GM18502 (cell line): Measurements from ENCODE around the gene TCF23.
"Not testable (repeated sequence)": the region's sequence is repeated elsewhere in the genome, so short reads cannot be mapped to it uniquely, and the experiment has no call there.

ENCODE experiments used
- ATAC-seq: cut with Tn5 transposase; IDR thresholded peaks from one replicate; pipeline ENCODE4 v1.9.1; 2021; ENCODE audit warnings: mild to moderate bottlenecking; ENCODE audit not compliant: unreplicated experiment, poor library complexity

The TCF23 gene

DNA sequence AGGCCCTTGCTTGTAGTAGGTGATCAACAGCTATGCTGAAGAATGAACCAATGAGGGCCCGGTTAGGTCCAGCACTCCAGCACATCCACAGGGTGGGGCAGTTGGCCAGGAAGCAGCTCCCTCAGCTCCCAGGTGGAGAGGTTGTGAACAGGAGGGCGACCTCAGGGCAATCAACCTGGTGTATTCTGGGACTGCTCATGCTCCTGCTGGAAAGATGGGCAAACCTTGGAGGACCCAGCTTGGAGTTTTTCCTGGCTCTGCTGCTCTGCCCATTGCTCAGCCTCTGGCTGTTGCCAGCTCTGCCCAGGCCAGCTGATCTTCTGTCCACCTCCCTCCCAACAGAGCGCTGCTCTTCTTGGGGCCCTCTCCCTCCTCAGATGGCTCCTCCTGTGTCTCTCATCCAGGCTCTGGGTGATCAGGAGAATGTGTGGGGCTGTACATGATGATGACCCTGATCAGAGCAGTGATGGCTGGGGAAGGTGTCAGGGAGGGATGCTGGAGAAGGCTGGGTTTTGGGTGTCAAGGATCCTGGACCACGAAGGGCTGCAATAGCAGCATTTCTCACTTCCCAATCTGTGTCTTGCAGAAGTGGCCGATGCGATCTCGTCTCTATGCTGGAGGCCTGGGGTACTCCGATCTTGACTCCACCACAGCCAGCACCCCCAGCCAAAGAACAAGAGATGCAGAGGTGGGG, 3.4 kb downstream of the TCF23 start:
- no peak for ATAC-seq

DNA sequence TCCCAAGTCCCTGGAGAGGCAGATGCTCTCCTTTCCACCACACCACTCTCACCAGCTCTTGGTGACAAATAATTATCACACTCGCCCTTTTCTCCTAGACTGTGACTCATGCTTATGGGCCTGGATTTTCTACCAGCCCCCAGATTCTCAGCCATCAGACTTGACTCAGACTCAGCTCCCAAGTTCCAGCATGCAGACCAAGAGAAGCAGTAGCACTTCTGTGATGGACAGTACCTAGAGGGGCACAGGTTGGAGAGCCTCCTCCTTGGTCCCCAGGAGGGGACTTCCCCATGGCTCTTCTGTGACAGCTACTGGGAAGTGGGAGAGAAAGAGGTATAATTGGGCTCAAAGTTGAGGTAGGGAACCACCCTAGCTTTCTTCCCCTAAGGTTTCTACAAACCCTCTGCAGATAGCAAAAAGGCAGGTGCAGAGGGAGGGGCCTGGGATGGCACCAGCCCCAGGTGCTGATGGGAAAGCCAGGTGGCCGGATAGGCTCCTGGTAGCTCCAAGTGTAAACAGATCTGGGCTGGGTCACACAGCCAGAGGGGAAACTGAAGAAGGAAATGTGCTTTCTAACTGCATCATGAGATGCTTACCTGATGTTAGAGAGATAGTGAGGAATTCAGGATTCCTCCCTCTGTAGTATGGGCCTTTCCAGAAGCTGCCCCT, 4.1 kb downstream of the TCF23 start:
- ATAC-seq = no peak

DNA sequence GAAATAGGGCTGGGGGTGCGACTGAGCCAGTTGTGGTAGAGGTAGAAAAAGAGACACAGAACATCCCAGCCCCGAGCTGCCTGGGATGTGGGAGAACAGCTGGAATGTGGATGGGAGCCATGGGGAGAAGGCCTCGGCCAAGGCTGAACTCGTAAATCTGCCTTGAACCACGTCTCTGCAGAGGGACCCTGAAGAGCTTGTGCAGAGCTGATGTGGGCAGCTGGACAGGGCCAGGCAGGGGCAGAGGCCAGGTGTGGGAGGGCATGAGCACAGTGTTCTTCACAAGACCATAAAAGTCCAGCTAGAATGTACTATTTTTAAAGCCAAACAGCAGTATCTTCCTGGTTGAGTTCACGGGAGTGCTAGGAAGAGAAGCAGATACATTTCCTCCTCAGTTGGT, 5.7 kb downstream of the TCF23 start:
- no peak for ATAC-seq

DNA sequence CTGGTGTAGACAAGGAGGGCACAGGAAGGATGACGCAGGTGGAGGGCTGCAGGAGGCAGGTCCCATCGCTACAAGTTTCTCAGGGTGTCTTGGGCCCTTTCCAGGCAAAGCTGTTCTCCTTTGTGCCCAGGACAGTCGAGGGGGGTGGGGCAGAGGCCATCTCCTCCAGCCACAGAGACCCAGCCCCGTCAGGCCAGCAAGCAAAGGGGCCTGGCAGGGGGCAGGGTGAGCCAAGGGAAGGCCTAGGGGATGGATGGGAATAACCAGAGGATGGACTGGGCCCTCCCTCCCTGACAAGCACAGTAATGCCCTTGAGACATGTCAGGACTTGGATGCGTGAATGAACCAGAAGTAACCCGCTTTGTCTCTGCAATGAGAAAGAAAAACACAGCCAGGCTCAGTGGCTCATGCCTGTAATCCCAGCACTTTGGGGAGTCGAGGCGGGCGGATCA, 6.3 kb downstream of the TCF23 start:
- no peak for ATAC-seq

DNA sequence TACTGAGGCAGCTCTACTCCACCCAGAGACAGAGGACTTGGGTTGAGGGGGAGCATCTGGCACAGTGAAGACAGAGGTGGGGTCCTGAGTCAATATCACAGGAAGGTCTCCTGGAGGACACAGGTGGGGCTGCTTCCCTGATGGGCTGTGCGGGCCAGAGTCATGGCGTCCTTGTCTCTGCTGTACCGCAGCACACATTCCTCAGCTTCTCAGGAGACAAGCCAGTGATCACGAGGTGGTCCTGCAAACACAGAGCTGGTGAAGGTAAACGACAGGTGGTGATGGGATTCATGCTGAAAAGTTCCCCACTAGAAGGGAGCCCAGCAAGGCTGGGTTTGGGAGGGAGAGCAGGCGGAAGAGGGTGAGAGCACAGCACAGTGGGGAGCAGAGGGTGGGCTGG, 9.7 kb downstream of the TCF23 start:
- ATAC-seq = no peak

DNA sequence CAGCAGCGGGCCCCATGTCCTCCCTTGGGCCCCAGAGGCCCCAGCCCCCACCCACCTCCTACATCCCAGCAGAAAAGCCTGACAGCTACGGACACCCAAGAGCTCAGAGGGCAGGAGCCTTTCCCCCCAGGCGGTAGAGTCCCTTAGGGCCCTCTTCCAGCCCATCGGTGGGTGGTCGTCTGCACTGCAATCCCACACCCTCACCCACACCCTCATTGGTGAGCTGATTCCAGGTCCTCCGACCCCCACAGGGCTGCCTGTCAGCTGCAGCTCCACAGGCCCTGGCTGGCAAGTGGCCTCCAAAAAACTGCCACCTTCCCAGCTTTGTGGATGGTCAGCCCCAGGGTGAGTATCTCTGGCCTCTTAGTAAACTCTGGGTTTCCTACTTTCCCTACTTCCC, 10.5 kb downstream of the TCF23 start:
- no peak for ATAC-seq

DNA sequence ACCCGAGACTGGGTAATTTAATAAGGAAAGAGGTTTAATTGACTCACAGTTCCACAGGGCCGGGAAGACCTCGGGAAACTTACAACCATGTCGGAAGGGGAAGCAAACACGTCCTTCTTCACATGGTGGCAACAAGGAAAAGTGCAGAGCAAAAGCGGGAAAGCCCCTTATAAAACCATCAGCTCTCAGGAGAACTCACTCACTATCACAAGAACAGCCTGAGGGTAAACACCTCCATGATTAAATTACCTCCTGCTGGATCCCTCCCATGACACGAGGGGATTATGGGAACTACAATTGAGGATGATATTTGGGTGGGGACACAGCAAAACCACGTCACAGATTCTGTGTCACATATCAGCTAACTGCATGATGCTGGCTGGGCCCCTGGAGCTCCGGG, 11.4 kb downstream of the TCF23 start:
- ATAC-seq = no peak

DNA sequence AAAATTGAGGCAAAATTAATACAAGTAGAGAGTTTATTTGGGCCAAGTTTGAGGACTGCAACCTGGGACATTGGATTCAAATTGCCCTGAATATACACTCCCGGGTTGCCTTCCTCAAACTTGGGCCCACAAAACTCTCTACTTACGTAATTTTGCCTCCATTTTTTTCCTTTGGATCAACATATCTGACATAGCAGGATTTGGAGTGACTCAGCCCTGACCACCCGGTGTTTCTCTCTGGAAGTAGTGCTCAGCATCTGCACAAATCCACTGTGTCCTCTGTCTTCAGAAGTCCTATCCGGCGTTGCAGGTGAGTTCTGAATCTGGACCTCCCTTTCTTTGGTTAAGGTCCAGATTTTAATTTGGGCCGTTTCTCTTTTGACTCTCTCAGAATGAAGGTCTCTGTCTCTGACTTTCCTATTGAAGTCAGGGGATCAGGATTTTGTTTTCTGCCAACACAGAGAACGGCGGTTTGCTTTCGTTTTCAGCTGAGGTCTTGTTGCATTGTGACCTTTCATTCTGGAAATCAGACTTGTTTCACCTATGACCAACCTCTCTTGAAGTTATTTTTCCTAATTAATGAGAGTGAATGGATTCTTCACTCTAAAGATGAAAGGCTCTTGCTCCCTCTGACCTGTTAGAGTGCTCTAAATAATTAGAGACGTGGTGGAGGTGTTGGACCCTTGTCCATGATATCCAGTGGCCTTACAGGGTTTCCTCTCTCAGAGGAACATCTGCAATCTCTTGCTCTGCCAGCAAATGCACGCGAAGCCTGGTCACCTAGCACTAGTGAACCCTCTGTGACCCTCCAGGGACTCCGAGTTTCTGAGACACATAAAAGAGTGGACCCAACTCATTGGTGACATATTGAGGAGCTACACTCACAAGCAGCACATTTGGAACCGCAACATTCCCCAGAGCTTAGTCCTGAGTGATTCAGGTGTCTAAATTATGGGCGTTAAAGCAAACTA, 13.6 kb downstream of the TCF23 start:
- no peak for ATAC-seq

DNA sequence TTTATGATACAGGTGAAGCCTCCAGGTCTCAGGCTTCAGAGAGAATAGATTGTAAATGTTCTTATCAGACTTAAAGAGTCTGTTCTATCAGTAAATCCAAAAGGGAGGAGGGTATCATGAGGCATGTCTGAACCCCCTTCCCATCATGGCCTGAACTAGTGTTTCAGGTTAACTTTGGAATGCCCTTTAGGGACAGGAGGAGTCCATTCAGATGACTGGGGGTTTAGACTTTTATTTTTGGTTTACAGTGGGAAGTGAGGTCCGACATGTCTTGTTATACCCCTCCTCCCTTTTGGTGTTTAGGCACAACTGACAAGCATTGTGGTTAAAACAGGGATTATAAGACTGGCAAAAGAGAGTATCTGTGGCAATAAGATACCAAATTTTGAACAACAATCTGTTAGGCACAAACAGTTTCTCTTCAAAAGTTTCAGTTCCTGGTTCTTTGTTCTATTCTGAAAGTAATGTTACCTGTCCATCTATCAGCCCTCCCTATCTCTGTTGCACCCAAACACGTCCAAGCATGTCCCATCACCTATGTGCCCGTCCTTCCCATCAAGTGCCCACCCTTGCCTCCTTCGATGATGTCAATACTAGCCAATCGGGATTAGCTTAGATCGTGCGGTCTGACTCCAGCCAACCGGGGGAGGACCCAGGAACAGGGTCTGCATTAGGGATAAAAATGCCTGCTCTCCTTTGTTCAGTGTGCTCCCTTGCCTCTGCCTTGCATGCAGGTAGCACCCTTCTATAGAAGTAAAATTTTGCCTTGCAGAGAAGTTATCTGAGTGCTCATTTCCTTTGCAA, 16.4 kb downstream of the TCF23 start:
- peak; percentile 61 for ATAC-seq

DNA sequence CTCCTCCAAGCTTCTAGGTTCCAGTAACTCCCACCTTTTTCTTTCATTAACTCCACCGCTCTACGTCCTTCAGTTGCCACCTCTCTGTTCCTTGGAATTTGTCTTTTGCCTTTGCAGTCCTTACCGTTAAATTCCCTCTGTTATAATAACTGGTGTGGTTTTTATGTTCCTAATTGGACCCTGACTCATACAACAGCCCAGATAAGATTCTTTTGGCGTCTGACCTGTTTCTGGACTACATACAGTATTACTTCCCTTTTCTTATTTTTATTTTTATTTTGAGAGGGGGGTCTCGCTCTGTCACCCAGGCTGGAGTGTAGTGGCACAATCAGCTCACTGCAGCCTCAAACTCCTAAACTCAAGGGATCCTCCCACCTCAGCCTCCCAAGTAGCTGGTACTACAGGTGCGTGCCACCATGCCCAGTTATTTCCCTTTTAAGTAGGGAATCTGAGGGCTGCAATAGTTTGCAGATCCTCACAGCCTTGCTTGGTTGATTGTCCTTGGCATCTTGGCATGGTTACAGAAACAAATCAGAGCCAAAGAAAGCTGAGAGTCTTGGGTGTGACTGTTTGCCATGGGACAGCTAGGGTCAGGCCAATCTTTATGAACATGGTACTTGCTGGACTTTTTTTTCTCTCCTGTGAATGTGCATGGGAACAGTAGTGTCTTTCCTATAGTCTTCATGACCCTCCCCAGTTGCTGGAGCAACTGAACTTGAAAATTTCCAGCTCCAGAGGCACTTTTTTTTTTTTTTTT, 22.0 kb downstream of the TCF23 start:
- no peak for ATAC-seq

DNA sequence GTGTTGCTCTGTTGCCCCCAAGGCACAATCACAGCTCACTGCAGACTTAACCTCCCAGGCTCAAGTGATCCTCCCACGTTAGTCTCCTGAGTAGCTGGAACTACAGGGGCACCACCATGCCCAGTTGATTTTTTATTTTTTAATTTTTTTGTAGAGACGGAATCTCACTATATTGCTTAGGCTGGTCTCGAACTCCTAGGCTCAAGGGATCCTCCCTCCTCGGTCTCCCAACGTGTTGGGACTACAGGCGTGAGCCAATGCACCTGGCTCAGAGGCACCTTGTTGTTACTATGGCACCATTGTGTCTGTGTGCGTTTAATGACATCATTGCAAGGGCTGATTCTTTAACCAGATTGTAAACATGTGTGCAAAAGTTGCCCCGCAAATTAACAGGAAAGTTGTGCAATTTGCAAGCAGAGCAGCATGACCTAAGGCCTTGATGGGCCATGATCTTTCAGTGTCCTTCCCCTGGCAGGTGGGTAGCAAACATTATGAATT, 22.6 kb downstream of the TCF23 start:
- no peak for ATAC-seq

DNA sequence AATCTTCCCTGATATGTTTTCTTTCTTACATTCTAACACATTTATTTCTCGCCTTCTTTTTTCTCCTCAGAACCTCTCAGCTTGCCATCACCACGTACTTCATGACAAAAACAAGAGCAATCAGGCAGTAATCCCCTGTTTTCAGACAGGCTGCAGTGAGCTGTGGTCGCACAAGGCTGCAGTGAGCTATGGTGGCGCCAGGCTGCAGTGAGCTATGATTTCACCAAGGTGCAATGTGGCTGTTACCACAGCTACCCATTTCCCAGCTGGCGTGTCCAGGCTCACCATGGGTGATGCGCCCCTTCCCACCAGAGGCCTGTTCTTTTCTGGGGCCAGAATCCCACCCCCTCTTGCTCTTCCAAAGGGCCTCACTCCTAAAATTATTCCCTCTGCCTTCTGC, 25.8 kb downstream of the TCF23 start:
- ATAC-seq = no peak

DNA sequence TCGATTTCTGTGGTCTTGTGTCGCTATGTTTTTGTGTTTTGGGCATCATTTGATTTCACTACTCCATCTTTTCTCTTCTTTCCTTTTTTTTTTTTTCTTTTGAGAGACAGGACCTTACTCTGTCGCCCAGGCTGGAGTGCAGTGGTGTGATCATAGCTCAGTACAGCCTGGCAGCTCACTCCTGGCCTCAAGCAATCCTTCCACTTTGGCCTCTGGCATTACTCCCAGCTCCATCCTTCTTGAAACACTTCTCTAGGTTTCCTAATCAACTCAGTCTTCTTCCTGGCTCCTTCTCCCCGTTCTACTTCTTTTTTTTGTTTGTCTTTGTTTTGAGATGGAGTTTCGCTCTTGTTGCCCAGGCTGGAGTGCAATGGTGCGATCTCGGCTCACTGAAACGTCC, 26.5 kb downstream of the TCF23 start:
- ATAC-seq = no peak

DNA sequence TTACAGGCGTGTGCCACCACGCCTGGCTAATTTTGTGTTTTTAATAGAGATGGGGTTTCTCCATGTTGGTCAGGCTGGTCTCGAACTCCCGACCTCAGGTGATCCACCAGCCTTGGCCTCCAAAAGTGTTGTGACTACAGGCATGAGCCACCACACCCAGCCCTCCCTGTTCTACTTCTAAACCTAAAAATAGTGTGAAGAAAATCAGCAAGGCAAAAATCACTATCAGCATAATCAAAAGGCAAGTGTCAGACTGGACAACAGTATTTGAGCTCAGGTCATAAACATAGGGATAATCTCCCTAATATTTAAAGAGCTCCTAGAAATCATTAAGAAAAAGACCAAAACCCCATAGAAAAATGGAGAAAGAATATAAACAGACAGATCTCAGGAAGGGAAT, 27.0 kb downstream of the TCF23 start:
- not testable (repeated sequence) for ATAC-seq

DNA sequence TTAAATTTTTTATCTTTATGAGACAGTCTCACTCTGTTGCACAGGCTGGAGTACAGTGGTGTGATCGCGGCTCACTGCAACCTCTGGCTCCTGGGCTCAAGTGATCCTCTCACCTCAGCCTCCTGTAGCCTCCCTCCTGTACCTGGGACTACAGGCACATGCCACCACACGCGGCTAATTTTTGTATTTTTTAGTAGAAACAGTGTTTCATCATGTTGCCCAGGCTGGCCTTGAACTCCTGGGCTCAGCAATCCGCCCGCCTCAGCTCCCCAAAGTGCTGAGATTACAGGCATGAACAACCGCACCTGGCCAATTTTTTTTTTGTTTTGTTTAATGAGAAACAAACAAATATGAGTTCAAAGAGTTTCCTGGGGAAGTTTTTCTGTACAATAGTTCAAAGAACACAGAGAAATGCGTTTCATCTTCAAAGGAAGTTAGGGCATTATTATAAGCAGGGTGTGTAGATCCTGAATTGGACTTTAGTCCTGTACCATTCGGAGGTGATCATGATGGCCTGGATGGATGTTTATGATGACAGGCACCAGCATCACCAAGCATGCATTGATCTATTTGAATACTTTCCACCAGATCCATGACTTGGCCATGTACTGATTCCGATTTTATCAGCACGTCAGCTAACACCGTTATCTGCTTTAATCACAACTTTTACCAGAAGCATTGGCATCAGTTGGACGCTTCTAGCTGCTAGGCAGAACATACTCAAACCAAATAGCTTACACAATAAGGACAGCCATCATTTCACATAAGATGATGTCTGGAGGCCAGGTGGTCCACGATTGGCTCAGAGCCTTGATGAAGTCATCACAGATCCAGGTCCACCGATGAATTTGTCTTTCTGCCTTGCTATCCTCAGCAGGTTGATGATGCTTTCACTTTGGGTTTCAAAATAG, 28.9 kb downstream of the TCF23 start:
- ATAC-seq = no peak

DNA sequence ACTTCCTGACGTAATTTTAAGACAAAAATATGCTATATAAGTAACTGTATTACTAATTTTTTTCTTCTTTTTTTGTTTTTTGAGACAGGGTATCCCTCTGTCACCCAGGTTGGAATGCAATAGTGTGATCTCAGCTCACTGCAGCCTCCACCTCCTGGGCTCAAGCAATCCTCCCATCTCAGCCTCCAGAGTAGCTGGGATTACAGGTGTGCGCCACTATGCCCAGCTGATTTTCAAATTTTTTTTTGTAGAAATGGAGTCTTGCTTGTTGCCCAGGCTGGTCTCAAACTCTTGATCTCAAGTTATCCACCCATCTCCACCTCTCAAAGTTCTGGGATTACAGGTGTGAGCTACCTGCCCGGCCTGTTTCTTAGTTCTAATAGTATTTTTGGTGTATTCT, 29.7 kb downstream of the TCF23 start:
- no peak for ATAC-seq

DNA sequence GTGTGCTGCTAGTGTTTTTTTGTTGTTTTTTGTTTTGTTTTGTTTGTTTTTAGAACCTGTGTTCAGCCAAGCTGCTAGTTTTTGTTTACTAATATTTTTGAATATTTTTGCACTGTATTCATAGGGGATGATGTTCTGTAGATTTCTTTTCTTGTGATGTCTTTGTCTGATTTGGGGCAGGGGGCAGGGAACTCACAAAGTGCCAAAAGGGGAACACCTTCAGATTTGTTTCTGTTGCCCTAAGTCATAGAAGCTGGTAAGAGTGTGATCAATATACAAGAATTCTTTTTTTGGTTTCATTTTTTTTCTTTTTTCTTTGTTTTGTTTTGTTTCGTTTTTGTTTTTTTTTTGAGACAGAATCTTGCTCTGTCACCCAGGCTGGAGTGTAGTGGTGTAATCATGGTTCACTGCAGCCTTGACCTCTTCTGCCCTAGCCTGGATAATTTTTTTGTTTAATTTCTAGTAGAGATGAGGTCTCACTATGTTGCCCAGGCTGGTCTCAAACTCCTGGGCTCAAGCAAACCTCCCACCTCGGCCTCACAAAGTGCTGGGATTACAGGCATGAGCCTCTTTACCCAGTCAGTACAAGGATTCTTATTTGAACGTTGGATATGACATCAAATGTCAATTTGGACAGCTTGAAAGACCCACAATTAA, 30.7 kb downstream of the TCF23 start:
- no peak for ATAC-seq

DNA sequence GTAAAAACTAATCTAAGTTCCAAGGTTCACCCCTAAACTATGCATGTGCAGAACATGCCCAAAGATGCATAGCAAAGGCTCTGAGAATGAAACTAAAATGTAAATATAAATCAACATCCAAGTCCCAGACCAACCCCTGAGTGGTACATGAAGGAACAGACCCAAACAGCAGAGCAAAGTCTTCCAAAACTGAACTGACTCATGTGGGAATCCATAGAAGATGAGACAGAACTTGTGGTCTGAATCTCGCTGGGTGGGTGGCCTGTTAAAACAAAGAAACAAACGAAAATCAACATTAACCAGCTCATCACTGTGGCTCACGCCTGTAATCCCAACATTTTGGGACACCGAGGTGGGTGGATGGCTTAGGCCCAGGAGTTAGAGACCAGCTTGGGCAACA, 33.5 kb downstream of the TCF23 start:
- ATAC-seq = no peak
